GM19397 (cell line): ENCODE measurements around the gene TSPAN9.

Experiments used
- ATAC-seq: cut with Tn5 transposase; IDR thresholded peaks from one replicate; pipeline ENCODE4 v1.9.1; 2021; ENCODE audit warnings: mild to moderate bottlenecking, moderate library complexity; ENCODE audit not compliant: unreplicated experiment

The TSPAN9 gene

DNA sequence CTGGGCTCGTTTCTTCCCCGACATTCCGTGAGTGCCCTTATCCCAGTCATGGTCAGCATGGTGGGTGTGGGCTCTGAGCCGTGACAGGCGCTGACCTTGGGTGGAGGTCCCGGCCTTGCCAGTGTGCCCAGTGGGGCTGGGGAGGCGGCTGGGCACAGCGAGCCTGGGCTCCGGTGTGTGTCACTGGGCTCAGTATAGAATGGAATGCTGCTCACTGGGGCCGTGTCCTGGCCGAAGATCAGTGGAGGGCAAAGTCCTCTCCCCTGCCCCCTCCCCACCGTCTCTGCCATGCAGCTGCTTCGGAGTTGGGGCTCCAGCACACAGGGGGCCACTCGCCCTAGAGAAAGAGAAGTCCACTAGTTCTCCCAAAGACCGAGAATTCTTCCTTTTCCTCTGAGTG is 164.4 kb downstream of the TSPAN9 start:
- no peak for ATAC-seq

DNA sequence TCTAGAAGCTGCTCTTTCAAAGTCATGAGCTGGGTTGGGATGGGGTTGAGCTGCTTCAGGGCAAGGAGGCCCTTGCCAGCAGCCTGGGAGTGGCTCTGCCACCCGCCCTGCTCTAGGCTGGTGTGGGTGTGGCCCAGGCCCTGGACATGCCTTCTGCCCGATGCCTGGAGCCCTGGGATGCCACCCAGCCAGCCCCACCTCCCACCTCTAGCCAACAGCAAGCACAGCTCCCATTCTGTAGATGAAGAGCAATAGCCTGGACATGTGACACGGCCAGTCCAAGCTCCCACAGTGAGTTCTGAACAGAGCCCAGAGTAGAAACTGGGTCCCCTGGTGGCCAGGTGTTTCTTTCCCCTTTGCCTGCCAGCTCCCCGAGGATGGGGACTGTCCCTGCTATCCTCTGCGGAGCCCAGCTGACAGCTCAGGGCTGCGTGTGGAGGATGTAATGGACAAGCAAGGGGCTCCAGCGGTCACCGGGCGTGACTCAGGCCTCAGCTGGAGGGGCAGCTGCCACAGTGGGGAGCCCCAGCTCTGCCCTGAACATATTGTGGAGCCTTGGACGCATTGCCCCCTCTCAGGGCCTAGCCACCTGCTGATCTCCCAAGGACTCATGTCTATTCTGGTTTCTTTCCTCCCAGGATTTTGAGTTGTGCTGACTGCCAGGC is 165.2 kb downstream of the TSPAN9 start:
- no peak for ATAC-seq

DNA sequence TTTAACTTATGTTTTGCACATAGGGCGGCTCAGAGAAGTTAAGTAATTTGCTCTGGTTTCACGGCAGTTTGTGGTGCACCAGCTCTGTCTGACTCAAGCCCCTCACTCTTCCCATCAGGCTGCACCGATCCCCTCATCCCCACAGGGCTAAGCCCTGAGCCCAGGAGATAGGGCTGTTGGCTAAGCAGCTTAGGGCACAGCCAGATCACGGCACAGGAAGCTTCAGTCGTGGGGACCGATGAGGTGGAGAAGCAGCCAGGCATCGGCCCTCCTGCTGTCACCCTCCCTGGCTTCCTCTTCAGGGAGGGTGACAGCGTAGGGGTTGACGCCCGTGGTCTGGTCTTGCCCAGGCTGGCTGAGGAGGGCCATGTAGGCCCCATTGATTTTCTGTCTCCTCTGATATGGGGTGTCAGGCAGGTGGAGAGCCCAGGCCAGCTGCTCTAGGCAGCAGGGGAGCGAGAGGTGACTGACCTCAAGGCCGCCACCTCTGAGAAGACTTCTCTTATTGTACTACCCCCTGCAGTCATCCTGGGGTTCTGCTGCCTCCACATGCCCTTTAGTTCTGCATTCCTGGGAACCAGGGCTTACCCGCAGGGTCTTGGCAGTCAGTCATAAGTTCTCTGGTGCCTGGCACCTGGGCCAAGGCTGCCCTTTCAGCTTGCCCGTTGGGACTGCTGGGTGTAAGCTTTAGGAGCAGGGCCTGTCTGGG is 166.4 kb downstream of the TSPAN9 start:
- ATAC-seq, result no peak

DNA sequence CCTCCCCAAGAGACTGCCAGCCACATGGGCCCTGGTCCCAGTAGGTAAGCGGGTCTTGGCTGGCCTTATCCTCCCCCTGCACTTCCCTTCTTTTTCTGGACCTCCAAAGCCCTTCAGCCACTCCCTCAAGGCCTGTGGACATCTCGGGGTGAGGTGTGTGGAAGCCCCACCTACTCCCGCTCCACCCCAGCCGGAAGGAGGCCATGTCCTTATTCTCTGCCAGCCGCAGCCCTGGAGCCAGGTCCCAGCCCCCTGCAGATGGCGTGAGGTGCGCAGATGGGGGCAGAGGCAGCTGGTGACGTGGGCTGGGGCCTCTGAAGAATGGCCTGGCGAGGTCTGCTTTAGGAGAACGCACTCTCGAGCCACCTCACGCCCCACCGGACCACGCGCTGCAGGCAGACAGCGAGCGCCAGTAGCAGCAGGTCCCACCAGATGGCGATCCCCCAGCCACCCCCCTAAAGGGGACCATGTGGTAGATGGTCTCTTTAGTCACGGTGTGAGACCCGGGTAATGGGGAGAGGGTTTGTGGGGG is 167.1 kb downstream of the TSPAN9 start:
- ATAC-seq, result no peak

DNA sequence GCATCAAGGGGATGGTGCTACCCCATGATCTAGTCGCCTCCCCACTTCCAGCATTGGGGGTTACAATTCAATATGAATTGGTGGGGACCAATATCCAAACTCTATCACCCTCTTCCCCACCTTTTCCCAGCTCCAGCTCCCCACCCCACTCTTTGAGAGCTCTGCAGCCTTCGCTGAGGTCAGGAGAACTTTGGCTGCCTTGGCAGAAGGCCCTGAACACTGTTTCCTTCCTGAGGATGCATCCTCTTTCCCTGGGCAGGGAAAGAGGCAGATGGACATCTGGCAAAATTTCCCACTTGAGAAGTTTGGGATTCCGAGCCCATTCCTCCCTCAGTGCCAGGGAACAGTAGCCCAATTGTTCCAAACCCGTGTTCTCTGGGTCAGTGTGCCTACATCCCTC is 169.1 kb downstream of the TSPAN9 start:
- no peak for ATAC-seq

DNA sequence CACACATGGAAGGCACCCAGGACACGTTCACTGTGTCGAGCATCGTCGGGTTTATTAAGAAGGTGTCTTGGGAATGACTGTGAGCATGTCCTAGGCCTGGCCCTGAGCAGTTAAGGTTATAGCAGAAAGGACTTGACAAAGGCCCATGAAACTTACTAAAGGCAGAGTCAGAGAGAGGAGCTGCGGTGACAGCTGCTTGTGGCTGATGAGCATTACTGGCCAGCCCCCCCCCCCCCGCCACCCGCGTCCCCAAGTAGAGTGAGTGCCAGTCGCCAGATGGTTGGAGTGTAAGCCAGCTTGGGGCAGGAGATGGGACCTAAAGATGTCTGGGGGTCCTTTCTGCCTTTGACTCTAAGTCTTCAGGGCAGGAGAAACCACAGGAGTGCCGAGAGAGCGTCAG is 169.9 kb downstream of the TSPAN9 start:
- no peak for ATAC-seq

DNA sequence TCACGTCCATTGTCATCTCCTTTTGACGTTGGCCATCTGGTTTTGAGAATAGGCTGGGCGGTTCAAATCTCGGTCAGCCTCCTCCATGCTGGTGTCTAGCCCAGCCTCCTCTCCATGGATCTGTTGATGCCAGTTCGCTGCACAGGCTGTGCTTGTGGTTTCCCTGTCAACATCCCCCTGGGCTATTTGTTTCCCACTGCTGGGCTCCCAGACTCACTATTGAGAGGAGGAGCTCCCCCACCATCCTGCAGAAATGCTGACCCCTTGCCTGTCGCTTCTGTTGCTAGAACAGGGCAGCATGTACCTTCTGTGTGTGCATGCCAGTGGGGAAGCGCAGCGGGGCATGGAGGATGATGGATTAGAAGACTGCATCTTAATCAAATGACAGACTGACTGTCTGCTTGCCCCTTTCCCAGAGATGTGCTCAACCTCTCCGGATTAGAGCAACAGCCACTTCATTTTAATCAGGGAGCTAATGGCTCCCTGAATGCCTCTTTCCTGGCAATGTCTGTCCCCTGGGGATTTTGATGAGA is 170.5 kb downstream of the TSPAN9 start:
- ATAC-seq, result no peak

DNA sequence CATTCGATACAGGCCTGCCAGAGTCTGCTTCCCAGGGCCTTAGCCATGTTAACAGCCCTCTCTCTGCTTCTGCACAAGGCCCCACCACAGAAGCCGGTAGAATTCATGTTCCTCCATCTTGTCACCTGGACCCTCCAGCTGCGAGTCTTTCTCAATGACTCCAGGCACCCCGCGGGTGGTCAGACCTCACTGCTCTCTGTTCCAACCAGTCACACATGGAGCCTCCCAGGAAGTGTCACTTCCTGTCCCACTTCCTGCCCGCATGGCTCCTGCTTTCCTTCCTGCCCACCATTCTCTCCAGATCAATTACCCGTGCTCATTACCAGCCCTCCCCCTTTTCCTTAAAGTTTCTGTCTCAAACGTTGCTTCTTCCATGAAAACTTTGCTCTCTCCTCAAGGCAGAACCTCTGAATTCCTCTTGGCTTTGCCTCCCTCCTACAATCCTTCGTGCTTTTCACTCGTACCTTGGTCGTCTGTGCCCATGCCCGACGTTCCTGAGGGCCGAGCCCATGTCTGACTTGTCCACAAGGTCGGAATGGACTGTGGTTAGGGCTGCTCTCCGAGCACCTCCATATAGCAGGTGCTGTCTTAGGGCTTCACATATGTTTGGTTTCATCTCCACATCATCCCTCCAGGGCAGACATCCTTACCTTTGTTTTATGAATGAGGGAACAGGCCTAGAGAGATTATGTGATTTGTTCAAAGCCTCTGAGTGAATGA is 172.1 kb downstream of the TSPAN9 start:
- ATAC-seq, result no peak

DNA sequence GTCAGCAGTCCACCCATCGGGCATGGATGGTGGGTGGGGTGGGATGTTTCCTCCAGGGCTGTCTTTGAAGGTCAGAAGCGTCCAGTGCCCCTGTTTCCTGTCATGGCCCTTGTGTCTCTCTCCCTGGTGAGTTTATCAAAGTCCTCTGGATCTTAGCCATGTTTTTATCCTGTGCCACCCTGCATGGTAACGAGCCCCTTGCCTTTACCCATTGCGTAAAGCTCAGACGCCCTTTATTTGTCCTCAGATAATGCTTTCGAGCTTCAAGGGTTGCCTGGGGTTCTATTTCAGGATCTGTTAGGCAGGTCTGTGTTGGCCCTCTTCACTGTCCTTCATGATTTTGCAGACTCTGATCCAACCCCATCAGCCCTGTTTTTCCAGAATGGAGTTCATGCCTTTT is 172.9 kb downstream of the TSPAN9 start:
- no peak for ATAC-seq

DNA sequence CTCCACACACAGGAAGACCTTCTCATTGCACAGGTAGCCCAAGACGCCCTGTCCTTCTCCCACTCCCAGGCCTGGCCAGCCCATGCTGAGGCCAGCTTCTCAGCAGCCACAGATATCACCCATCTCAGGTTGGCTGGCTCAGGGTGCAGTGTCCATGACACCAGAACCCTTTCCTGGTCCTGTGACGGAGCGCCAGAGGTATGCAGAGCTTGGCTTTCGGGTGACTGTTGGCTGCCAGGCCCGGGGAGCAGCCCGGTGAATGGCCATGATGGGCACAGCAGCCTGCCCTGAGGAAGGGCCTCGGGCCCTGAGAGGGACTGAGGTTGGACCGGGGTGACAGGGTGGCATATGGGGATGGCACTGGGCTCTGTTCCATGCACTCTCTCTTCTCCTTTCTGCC is 173.4 kb downstream of the TSPAN9 start:
- ATAC-seq, result no peak

DNA sequence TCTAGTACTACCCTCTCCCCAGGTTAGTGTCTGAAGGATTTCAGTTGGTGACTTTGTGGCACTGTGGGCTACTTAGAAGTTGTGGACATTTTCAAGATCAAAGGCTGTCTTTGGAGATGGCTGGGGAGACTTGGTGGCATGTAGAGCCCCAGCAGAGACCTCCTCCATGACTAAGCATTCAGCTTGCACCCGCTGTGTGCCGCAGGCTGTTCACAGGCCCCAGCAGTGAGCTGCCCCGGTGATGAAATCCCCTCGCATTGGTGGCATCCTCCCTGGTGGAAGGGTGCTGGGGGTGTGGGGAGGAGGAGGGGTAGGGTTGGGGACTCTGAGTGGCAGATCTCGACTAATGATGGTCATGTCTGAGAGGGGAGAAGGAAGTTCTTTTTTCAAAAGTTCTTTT is 173.9 kb downstream of the TSPAN9 start:
- no peak for ATAC-seq

DNA sequence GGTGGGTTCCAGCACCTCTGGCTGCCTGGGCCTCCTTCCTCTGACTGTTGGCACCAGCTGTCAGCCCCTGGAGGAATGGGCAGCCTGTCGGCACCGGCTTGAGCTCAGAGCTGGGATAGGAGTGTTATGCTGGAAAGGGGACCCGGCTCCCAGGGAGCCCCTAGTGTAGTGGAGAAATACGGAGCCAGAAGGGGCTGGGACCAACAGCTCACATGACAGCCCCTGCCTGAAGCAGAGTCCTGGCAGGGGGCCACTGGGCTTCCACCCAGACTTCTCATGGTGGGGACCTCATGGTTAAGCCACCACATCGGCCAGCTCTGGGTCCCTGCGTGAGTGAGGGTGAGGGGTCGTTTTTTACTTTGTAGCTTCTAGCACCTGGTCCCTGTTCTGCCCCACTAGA is 174.5 kb downstream of the TSPAN9 start:
- no peak for ATAC-seq

DNA sequence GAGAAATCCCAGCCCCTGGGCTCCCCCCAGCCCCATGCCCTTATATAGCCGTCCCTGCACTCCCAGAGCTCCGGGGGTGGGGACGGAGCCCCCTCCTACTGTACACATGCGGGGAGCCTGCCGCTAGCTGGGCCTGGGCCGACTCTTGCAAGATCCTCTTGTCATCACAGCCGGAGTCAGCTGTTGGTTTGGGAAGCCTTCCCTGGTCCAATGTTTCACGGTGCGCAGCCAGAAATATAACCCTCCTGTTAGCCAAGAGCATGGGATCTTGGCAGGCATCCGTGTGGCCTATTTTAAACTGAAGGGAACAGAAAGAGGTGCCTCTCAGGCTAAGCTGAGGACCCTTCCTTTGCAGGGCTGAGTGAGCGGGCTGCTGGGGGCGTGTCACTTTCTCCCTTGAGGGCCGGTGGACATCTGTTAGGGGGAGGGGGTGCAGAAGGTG is 175.3 kb downstream of the TSPAN9 start:
- ATAC-seq, result no peak

DNA sequence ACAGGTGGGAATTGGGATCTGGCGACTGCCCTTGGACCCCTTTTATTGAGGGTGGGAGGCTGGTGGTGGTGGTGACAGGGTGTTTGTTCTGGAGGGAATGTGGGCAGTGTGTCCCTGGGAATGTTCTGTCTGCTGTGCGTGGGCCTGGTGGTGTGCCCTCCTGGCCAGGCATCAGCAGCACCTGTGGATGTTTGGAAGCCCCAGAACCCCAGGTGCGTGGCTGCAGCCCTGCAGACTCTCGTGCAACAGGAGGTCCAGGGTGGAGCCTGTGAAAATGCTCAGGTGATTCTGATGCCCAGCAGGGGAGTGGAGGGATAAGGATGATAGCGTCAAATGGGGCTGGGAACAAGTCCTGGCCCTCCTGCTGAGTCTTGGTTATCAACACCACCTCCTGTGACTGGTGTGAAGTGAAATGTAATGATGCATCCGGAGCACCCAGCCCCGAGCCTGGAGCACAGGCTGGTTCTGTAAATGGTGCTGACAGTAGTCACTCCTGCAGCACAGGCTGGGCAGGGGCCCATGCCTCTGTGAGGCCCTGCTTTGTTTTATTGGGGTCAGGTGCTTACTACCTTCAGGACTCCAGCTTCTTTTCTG is 176.6 kb downstream of the TSPAN9 start:
- no peak for ATAC-seq

DNA sequence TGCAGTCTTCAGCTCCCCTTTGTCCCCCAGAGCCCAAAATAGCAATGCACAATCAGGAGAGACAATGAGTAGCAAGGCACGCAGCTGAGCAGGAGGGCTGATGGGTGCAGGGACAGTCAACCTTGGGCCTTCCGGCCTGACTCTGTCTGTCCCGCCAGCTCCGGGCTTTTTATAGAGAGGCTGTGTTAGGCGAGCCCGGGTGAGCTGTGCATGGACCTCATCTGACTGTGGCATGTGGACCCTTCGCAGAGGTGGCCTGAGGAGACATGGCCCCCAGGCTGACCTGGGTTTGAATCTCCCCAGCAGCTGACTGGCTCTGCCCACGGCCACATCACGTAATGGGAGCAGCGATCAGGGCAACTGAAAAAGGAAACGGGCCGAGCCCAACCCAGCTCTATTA is 177.9 kb downstream of the TSPAN9 start:
- ATAC-seq, result no peak

DNA sequence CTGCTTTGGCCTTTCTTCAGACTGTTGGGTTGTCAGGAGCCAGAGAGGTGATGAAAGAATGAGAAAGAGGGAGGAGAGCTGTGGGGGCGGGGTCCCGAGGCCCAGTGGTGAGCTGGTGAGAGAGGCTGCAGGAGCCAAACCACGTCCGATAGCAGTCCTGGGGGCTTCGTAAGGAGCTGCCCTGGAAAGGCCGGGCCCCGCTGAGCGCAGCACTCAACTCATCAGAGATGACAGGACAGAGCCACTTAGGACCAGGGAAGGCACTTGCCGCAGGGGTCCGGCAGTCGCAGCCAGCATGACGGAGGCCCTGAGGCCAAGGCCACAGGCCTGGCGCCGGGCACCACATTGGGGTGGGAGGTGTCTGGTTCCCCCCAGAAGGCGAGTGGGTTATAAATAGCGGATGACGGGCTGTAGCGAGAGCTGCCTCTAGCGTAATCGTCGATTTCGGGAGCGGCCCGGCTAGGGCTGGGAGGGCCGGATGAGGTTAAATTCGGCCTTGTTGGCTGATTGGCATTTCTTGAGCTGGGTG is 179.0 kb downstream of the TSPAN9 start:
- ATAC-seq, result no peak

DNA sequence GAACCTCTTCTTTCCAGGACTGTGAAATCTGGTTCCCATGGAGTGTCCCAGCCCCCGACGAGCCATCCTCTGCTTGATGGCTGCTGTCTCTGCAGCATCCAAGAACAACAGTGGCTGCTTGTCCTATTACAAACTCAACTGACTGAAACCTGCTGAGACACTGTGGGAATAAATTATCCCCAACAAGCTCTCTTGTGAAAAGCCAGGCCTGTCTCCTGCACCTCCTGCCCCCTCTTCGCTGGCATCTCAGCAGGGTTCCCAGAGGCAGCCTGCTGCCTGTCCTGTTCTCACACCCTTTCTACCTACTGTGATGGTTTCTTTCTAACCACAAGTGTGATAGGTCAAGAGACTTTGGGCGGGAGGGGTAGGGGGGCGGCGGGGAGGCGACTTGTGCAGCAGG is 180.2 kb downstream of the TSPAN9 start:
- no peak for ATAC-seq

DNA sequence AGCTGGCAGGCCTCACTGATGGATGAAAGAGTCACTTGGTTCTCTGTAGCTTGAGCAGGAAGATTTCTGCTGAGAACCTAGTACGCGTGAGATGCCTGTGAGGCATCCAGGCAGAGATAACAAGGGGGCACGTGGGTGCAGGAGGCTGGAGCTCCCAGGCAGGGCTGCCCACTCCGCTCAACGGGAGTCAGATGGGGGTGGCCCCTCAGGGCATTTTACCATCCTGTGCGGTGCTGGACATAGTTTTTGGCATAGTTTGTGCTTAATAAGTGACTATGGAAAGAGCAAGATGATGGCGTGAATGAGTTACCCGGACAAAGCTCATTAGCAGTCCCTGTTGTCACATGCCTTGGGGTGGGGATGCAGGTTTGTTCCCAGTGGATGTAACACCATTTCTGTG is 182.8 kb downstream of the TSPAN9 start:
- ATAC-seq, result no peak

DNA sequence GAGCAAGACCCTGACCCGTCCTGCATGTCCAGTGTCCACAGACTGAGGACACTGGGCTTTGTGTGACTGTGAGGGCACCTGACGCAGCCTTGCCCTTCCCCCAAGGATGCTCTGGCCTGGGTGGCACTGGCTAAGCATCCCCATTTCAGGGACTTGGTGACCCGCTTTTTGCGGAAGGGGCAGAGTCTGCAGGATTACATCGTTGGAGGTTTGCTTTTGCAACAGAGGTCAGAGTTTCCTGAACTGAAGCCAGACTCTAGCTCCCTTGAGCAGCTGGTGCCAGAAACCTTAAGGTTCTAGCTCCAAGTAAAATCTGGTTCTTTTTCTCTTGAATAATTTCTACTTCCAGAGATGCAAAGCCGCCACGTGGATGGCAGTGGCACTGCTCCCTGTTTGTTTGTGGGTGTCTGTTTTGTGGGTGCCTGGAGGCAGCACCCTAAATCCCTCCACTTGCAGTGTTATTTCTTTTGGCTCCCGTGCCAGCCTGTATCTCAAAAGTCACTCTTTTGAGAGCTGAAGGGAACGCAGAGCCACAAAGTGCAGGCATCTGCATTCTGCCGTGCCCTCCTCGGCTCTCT is 184.7 kb downstream of the TSPAN9 start:
- no peak for ATAC-seq

DNA sequence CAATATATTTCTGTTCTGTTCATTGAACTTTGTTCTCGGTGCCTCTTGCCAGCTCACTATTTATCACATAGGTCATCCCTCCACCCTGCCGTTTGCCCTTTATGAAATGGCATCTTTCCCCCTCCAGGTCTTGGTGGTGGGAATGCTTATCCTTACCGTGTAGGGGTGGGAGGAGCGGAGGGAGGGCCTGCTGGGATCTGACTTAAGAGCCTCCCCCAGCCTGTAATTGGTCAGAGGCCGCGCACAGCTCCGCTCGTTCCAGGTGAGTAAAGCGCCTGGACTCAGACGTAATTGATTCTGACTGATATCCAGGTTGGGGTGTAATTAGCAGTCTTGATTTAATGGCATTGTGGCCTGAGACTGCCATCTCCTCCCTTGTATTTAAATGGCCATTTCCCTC is 185.3 kb downstream of the TSPAN9 start:
- no peak for ATAC-seq

DNA sequence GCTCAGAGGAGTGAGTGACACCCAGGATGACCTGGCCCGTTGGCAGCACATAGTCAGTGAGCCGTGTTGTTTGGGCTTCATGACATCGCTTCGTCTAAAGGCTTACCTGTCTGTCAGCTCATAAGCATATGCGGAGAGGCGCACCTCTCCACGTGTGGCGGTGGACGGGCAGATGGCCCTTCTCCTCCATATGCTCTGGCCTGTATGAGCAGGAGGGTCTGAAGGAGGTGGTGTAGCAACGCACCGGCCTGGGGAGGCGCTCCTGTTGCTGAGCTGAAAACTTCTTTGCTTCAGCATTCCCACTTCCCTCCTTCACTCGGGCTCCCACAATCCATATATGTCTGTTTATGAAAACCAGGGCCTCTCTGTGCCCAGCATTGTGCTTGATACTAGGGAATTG is 186.1 kb downstream of the TSPAN9 start:
- no peak for ATAC-seq
